ENCODE data around the gene ISOC1. TPM values are rescaled to one million over a fixed set of nuclear protein-coding genes. Genes with fewer than 3 reads are reported as not detected.

The ISOC1 gene
- total and polyA plus RNA-seq, 2 of the 13 experiments (the other 11 are each of a cell fraction or from before 2014, with no cell fraction given), result 25.7 to 51.3 TPM

DNA sequence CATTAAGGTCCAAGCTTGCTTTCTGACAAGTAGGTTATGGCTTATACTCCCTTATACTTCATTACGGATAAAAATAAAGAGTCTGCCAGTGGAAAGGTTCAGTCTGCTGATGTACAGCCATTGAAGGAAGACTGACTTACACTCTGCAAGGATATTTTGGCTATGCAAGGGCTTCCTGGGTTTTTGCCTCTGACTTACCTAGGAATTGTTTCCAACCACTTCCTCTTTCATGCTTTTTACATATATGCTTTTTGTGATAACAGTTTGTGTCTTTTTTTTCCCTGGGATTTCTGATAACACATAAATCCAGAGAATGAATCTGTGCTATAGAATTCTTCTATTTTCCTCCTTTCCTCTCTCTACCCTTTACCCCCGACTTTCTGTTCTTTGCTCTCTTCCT, 16.8 kb downstream of the ISOC1 start:
- POLR2A ChIA-PET, result no interaction called here

DNA sequence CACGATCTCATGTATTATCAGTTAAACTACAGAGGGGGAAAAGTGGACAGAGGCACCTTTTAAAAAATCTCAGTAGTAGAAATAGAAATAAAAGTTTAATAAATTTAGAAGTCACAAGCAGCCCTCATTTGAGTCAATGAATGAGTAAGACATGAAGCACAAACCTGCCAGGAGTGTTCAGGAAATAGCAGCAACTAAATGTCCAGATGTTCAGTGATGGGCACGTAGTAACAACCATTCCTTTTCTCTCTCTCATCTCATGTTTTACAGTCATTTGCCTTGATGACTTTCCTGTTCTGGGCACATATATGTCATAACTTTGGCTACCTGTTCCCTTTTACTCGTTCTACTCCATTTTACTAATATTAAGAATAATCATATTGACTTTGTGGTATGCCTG, 17.7 kb downstream of the ISOC1 start:
- BruUV-seq (replicated peaks), result no TSS peak
- ATAC-seq, result no peak
- no peak overlapping the region for H3K27ac ChIP-seq (ENCODE audit: extremely low read length, insufficient read depth, low read length)

More for the DNA sequence above, 16.8 kb downstream of the ISOC1 start:
- intact Hi-C loops (cut with micrococcal nuclease; ENCODE audit: unreplicated experiment) (no loop called here), in situ Hi-C loops (cut with HindIII; ENCODE audit: extremely low pct_ligation_motif_present, low pct_unique_long_range_greater_than_20kb) (loop anchor here (25.0 kb wide), 1 partner anchor 899 kb away; no protein-coding TSS in a partner anchor)
- Histone ChIP-seq H3K36me3 (replicated peaks in 1 of 2; ENCODE audit: control insufficient read depth in 1 of 2, insufficient read depth in 2 of 2, low read length in 2 of 2) (peaks cover 5 to 30% of the 10 kb centered on the region in 2 experiments; a peak in 4 of 5 replicates), H3K27ac (ENCODE audit: extremely low read length, insufficient read depth, low read length) (no peak overlapping the region), H3K79me2 (ENCODE audit: insufficient read depth, low read length) (no peaks in the 10 kb centered on the region), H4K20me1 (ENCODE audit: insufficient read depth, low read length) (no peaks in the 10 kb centered on the region), H3K4me2 (ENCODE audit: low read depth, low read length) (no peak overlapping the region), H3K4me1 (ENCODE audit: insufficient read depth, low read length) (no peaks in the 10 kb centered on the region), H3K4me3 (replicated peaks in 1 of 3; ENCODE audit: insufficient read depth in 1 of 3, low read depth in 2 of 3, low read length in 3 of 3) (no peak overlapping the region), H2AFZ (ENCODE audit: low read length) (no peak overlapping the region), H3K9me3 (ENCODE audit: low read length) (no peaks in the 10 kb centered on the region), H3K27me3 (ENCODE audit: control insufficient read depth in 1 of 2, insufficient read depth in 2 of 2, low read length in 2 of 2) (no peaks in the 10 kb centered on the region), H3K9ac (ENCODE audit: insufficient read depth, low read depth, low read length) (no peak overlapping the region)
- BruUV-seq (replicated peaks), result no TSS peak
- ATAC-seq (no peak), DNase-seq (ENCODE audit: low spot score) (no peak), FAIRE-seq (no peak)
- TF ChIP-seq, protein P1, sequence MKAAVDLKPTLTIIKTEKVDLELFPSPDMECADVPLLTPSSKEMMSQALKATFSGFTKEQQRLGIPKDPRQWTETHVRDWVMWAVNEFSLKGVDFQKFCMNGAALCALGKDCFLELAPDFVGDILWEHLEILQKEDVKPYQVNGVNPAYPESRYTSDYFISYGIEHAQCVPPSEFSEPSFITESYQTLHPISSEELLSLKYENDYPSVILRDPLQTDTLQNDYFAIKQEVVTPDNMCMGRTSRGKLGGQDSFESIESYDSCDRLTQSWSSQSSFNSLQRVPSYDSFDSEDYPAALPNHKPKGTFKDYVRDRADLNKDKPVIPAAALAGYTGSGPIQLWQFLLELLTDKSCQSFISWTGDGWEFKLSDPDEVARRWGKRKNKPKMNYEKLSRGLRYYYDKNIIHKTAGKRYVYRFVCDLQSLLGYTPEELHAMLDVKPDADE (CRISPR knock-in tag; IDR thresholded peaks at IDR 0.05), result no peak
- TF ChIP-seq, protein P2, sequence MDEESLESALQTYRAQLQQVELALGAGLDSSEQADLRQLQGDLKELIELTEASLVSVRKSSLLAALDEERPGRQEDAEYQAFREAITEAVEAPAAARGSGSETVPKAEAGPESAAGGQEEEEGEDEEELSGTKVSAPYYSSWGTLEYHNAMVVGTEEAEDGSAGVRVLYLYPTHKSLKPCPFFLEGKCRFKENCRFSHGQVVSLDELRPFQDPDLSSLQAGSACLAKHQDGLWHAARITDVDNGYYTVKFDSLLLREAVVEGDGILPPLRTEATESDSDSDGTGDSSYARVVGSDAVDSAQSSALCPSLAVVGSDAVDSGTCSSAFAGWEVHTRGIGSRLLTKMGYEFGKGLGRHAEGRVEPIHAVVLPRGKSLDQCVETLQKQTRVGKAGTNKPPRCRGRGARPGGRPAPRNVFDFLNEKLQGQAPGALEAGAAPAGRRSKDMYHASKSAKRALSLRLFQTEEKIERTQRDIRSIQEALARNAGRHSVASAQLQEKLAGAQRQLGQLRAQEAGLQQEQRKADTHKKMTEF (CRISPR knock-in tag; IDR thresholded peaks at IDR 0.05), result no peak
- TF ChIP-seq NCOA5 (CRISPR knock-in tag; IDR thresholded peaks at IDR 0.05), result no peak
- TF ChIP-seq POLR2A (IDR thresholded peaks at IDR 0.05; ENCODE audit: insufficient read depth in 1 of 2, low read depth in 2 of 2, low read length in 2 of 2), result no peak
- no peak for TF ChIP-seq ATAD3A (CRISPR knock-in tag; IDR thresholded peaks at IDR 0.05)
- 93% methylated on average over 2 of the region's 2 CpGs for WGBS (ENCODE audit: low lambda C conversion rate)
- CTCF ChIA-PET (ENCODE audit: low intra/inter-chr PET ratio, low total read pairs), result no interaction called here

More for the DNA sequence above, 17.7 kb downstream of the ISOC1 start:
- FAIRE-seq (no peak), DNase-seq (ENCODE audit: low spot score) (no peak)
- Histone ChIP-seq H3K4me1 (ENCODE audit: insufficient read depth, low read length) (no peaks in the 10 kb centered on the region), H3K9me3 (ENCODE audit: low read length) (no peaks in the 10 kb centered on the region), H4K20me1 (ENCODE audit: insufficient read depth, low read length) (no peaks in the 10 kb centered on the region), H3K9ac (ENCODE audit: insufficient read depth, low read depth, low read length) (no peak overlapping the region), H3K4me2 (ENCODE audit: low read depth, low read length) (no peak overlapping the region), H3K4me3 (replicated peaks in 1 of 3; ENCODE audit: insufficient read depth in 1 of 3, low read depth in 2 of 3, low read length in 3 of 3) (no peak overlapping the region), H3K36me3 (replicated peaks in 1 of 2; ENCODE audit: control insufficient read depth in 1 of 2, insufficient read depth in 2 of 2, low read length in 2 of 2) (peaks cover 4 to 22% of the 10 kb centered on the region in 2 experiments; a peak in 4 of 5 replicates), H2AFZ (ENCODE audit: low read length) (no peak overlapping the region), H3K27me3 (ENCODE audit: control insufficient read depth in 1 of 2, insufficient read depth in 2 of 2, low read length in 2 of 2) (no peaks in the 10 kb centered on the region), H3K79me2 (ENCODE audit: insufficient read depth, low read length) (no peaks in the 10 kb centered on the region)
- CTCF ChIA-PET (ENCODE audit: low intra/inter-chr PET ratio, low total read pairs), result no interaction called here
- TF ChIP-seq MYC (CRISPR knock-in tag; IDR thresholded peaks at IDR 0.05; ENCODE audit: borderline replicate concordance) (no peak), ZNF34 (CRISPR knock-in tag; IDR thresholded peaks at IDR 0.05; ENCODE audit: borderline replicate concordance) (no peak), ADNP (CRISPR knock-in tag; IDR thresholded peaks at IDR 0.05) (no peak), PCBP1 (IDR thresholded peaks at IDR 0.05; ENCODE audit: borderline replicate concordance, low read depth, low read length) (no peak), ZNF709 (CRISPR knock-in tag; IDR thresholded peaks at IDR 0.05) (no peak), ZNF180 (CRISPR knock-in tag; IDR thresholded peaks at IDR 0.05; ENCODE audit: borderline replicate concordance, low read depth) (no peak), ZNF143 (CRISPR knock-in tag; IDR thresholded peaks at IDR 0.05) (no peak), ZNF430 (CRISPR knock-in tag; IDR thresholded peaks at IDR 0.05) (no peak)
- TF ChIP-seq, protein P3, sequence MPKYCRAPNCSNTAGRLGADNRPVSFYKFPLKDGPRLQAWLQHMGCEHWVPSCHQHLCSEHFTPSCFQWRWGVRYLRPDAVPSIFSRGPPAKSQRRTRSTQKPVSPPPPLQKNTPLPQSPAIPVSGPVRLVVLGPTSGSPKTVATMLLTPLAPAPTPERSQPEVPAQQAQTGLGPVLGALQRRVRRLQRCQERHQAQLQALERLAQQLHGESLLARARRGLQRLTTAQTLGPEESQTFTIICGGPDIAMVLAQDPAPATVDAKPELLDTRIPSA (CRISPR knock-in tag; IDR thresholded peaks at IDR 0.05; ENCODE audit: borderline replicate concordance), result no peak
- WGBS (ENCODE audit: low lambda C conversion rate), result 96% methylated on average over 3 of the region's 3 CpGs
- intact Hi-C loops (cut with micrococcal nuclease; ENCODE audit: unreplicated experiment) (no loop called here), in situ Hi-C loops (cut with HindIII; ENCODE audit: extremely low pct_ligation_motif_present, low pct_unique_long_range_greater_than_20kb) (loop anchor here (25.0 kb wide), 1 partner anchor 900 kb away; no protein-coding TSS in a partner anchor)
- POLR2A ChIA-PET, result no interaction called here
